ENCODE results near the gene ASCC3.
"Not testable (repeated sequence)": the region's sequence is repeated elsewhere in the genome, so short reads cannot be mapped to it uniquely, and the experiment has no call there.

The ASCC3 gene

GRCh38 chr6:100851819-100852218 lies 29.3 kb downstream of the ASCC3 start:
- no peak for DNase-seq
- H3K36me3 Mint-ChIP-seq (ENCODE audit: low read depth), result peaks cover 69% of the 10 kb centered on the region
- no peak overlapping the region for H3K4me3 Mint-ChIP-seq
- peaks cover 21% of the 10 kb centered on the region for H3K4me1 Mint-ChIP-seq (ENCODE audit: low read depth)
- peaks cover 5% of the 10 kb centered on the region for H3K9me3 Mint-ChIP-seq
- no peak overlapping the region for H3K27ac Mint-ChIP-seq
- H3K27me3 Mint-ChIP-seq, result no peaks in the 10 kb centered on the region

- Mint-ChIP-seq H3K27me3 (no peaks in the 10 kb centered on the region), H3K4me1 (ENCODE audit: low read depth) (peaks cover 34% of the 10 kb centered on the region), H3K4me3 (no peak overlapping the region), H3K36me3 (ENCODE audit: low read depth) (peaks cover 60% of the 10 kb centered on the region), H3K9me3 (peaks cover 2% of the 10 kb centered on the region), H3K27ac (no peak overlapping the region)
- no peak for DNase-seq
These were observed 31.0 kb downstream of the ASCC3 start for GRCh38 chr6:100850174-100850573.

GRCh38 chr6:100846276-100846675 lies 34.9 kb downstream of the ASCC3 start:
- no peak for DNase-seq
- H3K27me3 Mint-ChIP-seq, result no peaks in the 10 kb centered on the region
- peaks cover 61% of the 10 kb centered on the region for H3K36me3 Mint-ChIP-seq (ENCODE audit: low read depth)
- H3K4me3 Mint-ChIP-seq, result no peak overlapping the region
- H3K9me3 Mint-ChIP-seq, result peaks cover 2% of the 10 kb centered on the region
- no peak overlapping the region for H3K27ac Mint-ChIP-seq
- peaks cover 48% of the 10 kb centered on the region for H3K4me1 Mint-ChIP-seq (ENCODE audit: low read depth)

- H3K27ac Mint-ChIP-seq, result no peak overlapping the region
- no peaks in the 10 kb centered on the region for H3K27me3 Mint-ChIP-seq
- no peak overlapping the region for H3K4me3 Mint-ChIP-seq
- no peak for DNase-seq
- peaks cover 50% of the 10 kb centered on the region for H3K4me1 Mint-ChIP-seq (ENCODE audit: low read depth)
- peaks cover 2% of the 10 kb centered on the region for H3K9me3 Mint-ChIP-seq
- H3K36me3 Mint-ChIP-seq (ENCODE audit: low read depth), result peaks cover 66% of the 10 kb centered on the region
These were observed 35.5 kb downstream of the ASCC3 start for GRCh38 chr6:100845676-100846075.

GRCh38 chr6:100839419-100839818 lies 41.7 kb downstream of the ASCC3 start:
- no peak overlapping the region for H3K4me3 Mint-ChIP-seq
- no peak for DNase-seq
- H3K4me1 Mint-ChIP-seq (ENCODE audit: low read depth), result peaks cover 37% of the 10 kb centered on the region
- H3K27me3 Mint-ChIP-seq, result no peaks in the 10 kb centered on the region
- H3K36me3 Mint-ChIP-seq (ENCODE audit: low read depth), result peaks cover 68% of the 10 kb centered on the region
- peaks cover 4% of the 10 kb centered on the region for H3K9me3 Mint-ChIP-seq
- no peak overlapping the region for H3K27ac Mint-ChIP-seq

GRCh38 chr6:100838011-100838410 lies 43.1 kb downstream of the ASCC3 start:
- peaks cover 4% of the 10 kb centered on the region for H3K9me3 Mint-ChIP-seq
- H3K27ac Mint-ChIP-seq, result no peak overlapping the region
- no peaks in the 10 kb centered on the region for H3K27me3 Mint-ChIP-seq
- no peak for DNase-seq
- H3K36me3 Mint-ChIP-seq (ENCODE audit: low read depth), result peaks cover 64% of the 10 kb centered on the region
- no peak overlapping the region for H3K4me3 Mint-ChIP-seq
- H3K4me1 Mint-ChIP-seq (ENCODE audit: low read depth), result peaks cover 34% of the 10 kb centered on the region

GRCh38 chr6:100833972-100834574 lies 47.1 kb downstream of the ASCC3 start:
- no peak for DNase-seq
- Mint-ChIP-seq H3K27me3 (no peaks in the 10 kb centered on the region), H3K4me3 (no peak overlapping the region), H3K4me1 (ENCODE audit: low read depth) (peaks cover 21% of the 10 kb centered on the region), H3K36me3 (ENCODE audit: low read depth) (peaks cover 54% of the 10 kb centered on the region), H3K9me3 (peaks cover 4% of the 10 kb centered on the region), H3K27ac (no peak overlapping the region)

GRCh38 chr6:100829077-100829595 lies 52.0 kb downstream of the ASCC3 start:
- DNase-seq; H3K4me3 Mint-ChIP-seq; H3K27me3 Mint-ChIP-seq; H3K4me1 Mint-ChIP-seq (ENCODE audit: low read depth); H3K9me3 Mint-ChIP-seq; H3K27ac Mint-ChIP-seq: not testable (repeated sequence)
- peaks cover 49% of the 10 kb centered on the region for H3K36me3 Mint-ChIP-seq (ENCODE audit: low read depth)

GRCh38 chr6:100823041-100823440 lies 58.1 kb downstream of the ASCC3 start:
- H3K27ac Mint-ChIP-seq, result no peak overlapping the region
- H3K4me1 Mint-ChIP-seq (ENCODE audit: low read depth), result peaks cover 20% of the 10 kb centered on the region
- no peak for DNase-seq
- peaks cover 61% of the 10 kb centered on the region for H3K36me3 Mint-ChIP-seq (ENCODE audit: low read depth)
- peaks cover 10% of the 10 kb centered on the region for H3K9me3 Mint-ChIP-seq
- no peak overlapping the region for H3K4me3 Mint-ChIP-seq
- H3K27me3 Mint-ChIP-seq, result no peaks in the 10 kb centered on the region

GRCh38 chr6:100818066-100818465 lies 63.1 kb downstream of the ASCC3 start:
- H3K9me3 Mint-ChIP-seq, result peaks cover 11% of the 10 kb centered on the region
- H3K27me3 Mint-ChIP-seq, result no peaks in the 10 kb centered on the region
- no peak for DNase-seq
- peaks cover 46% of the 10 kb centered on the region for H3K4me1 Mint-ChIP-seq (ENCODE audit: low read depth)
- no peak overlapping the region for H3K4me3 Mint-ChIP-seq
- H3K27ac Mint-ChIP-seq, result no peak overlapping the region
- peaks cover 86% of the 10 kb centered on the region for H3K36me3 Mint-ChIP-seq (ENCODE audit: low read depth)

- Mint-ChIP-seq H3K4me3 (no peak overlapping the region), H3K4me1 (ENCODE audit: low read depth) (peaks cover 34% of the 10 kb centered on the region), H3K36me3 (ENCODE audit: low read depth) (peaks cover 53% of the 10 kb centered on the region), H3K9me3 (no peaks in the 10 kb centered on the region), H3K27me3 (no peaks in the 10 kb centered on the region), H3K27ac (no peak overlapping the region)
- DNase-seq, result no peak
These were observed 71.1 kb downstream of the ASCC3 start for GRCh38 chr6:100810015-100810414.

- DNase-seq, result no peak
- H3K27me3 Mint-ChIP-seq, result no peaks in the 10 kb centered on the region
- H3K36me3 Mint-ChIP-seq (ENCODE audit: low read depth), result peaks cover 53% of the 10 kb centered on the region
- peaks cover 33% of the 10 kb centered on the region for H3K4me1 Mint-ChIP-seq (ENCODE audit: low read depth)
- H3K9me3 Mint-ChIP-seq, result no peaks in the 10 kb centered on the region
- H3K27ac Mint-ChIP-seq, result no peak overlapping the region
- no peak overlapping the region for H3K4me3 Mint-ChIP-seq
These were observed 71.8 kb downstream of the ASCC3 start for GRCh38 chr6:100809346-100809745.

GRCh38 chr6:100808638-100809275 lies 72.4 kb downstream of the ASCC3 start:
- Mint-ChIP-seq H3K27ac (no peak overlapping the region), H3K27me3 (no peaks in the 10 kb centered on the region), H3K9me3 (no peaks in the 10 kb centered on the region), H3K4me1 (ENCODE audit: low read depth) (peaks cover 28% of the 10 kb centered on the region), H3K36me3 (ENCODE audit: low read depth) (peaks cover 52% of the 10 kb centered on the region), H3K4me3 (no peak overlapping the region)
- no peak for DNase-seq

GRCh38 chr6:100806296-100806695 lies 74.8 kb downstream of the ASCC3 start:
- no peak overlapping the region for H3K27ac Mint-ChIP-seq
- no peak overlapping the region for H3K4me3 Mint-ChIP-seq
- H3K9me3 Mint-ChIP-seq, result no peaks in the 10 kb centered on the region
- peaks cover 45% of the 10 kb centered on the region for H3K36me3 Mint-ChIP-seq (ENCODE audit: low read depth)
- no peaks in the 10 kb centered on the region for H3K27me3 Mint-ChIP-seq
- no peak for DNase-seq
- peaks cover 18% of the 10 kb centered on the region for H3K4me1 Mint-ChIP-seq (ENCODE audit: low read depth)

- Mint-ChIP-seq H3K36me3 (ENCODE audit: low read depth) (peaks cover 64% of the 10 kb centered on the region), H3K9me3 (no peaks in the 10 kb centered on the region), H3K27ac (no peak overlapping the region), H3K4me3 (no peak overlapping the region), H3K4me1 (ENCODE audit: low read depth) (peaks cover 3% of the 10 kb centered on the region), H3K27me3 (no peaks in the 10 kb centered on the region)
- DNase-seq, result no peak
These were observed 77.7 kb downstream of the ASCC3 start for GRCh38 chr6:100803264-100804045.
